Measurements from ENCODE around the gene BMAL1. TPM values are rescaled to one million over a fixed set of nuclear protein-coding genes. Genes with fewer than 3 reads are reported as not detected.

BMAL1 gene
- total and polyA plus RNA-seq, 7 donors = 7.4 to 35.4 (median 28.2) TPM

DNA sequence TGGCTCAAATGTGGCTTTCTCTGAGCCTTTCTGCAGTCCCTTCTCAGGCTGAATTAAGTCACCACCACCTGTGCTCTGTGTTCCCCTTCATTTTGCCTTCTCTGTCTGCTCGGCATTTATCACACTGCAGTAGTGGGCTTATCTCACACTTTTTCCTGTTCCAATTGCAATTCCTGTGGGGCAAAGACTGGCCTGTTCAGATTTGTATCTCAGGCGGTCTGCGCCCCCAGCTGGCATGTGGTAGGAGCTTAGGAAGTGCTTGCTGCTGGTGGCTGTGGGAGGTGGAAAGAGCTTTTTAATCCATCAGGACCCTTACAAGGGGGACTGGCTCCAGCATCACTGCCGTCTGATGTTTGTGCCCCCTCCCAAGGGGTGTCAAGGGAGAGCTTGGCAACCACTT, 21.2 kb downstream of the BMAL1 start:
- Histone ChIP-seq H3K4me1 (peaks cover 95% of the 10 kb centered on the region), H3K27ac (no peak overlapping the region), H3K36me3 (ENCODE audit: insufficient read depth in 1 of 2, low read depth in 1 of 2) (no peaks in the 10 kb centered on the region), H3K9me3 (no peaks in the 10 kb centered on the region), H3K27me3 (ENCODE audit: insufficient read depth in 3 of 3, low read length in 2 of 3) (no peaks in the 10 kb centered on the region), H3K4me3 (no peak overlapping the region)
- ATAC-seq = no peak
- no peak for DNase-seq
- TF ChIP-seq, protein P1, sequence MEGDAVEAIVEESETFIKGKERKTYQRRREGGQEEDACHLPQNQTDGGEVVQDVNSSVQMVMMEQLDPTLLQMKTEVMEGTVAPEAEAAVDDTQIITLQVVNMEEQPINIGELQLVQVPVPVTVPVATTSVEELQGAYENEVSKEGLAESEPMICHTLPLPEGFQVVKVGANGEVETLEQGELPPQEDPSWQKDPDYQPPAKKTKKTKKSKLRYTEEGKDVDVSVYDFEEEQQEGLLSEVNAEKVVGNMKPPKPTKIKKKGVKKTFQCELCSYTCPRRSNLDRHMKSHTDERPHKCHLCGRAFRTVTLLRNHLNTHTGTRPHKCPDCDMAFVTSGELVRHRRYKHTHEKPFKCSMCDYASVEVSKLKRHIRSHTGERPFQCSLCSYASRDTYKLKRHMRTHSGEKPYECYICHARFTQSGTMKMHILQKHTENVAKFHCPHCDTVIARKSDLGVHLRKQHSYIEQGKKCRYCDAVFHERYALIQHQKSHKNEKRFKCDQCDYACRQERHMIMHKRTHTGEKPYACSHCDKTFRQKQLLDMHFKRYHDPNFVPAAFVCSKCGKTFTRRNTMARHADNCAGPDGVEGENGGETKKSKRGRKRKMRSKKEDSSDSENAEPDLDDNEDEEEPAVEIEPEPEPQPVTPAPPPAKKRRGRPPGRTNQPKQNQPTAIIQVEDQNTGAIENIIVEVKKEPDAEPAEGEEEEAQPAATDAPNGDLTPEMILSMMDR (IDR thresholded peaks at IDR 0.05) = no peak
- intact Hi-C loops (cut with DNase I) = loop anchor here in 1 of 2 donors (5.0 kb wide), 1 partner anchor 34 kb away; no protein-coding TSS in a partner anchor
- WGBS, 3 donors = 61 to 80% (median 66%) methylated on average over 4 of the region's 4 CpGs

GRCh38 chr11:13301522-13301921, 23.9 kb downstream of the BMAL1 start:
- H3K27ac ChIP-seq = peak overlapping the region; percentile 86
- peaks cover 94% of the 10 kb centered on the region for H3K4me1 ChIP-seq
- TF ChIP-seq, protein P1 (IDR thresholded peaks at IDR 0.05) = no peak
- ATAC-seq = peak in 3 of 4 donors; percentile 33 to 61 (median 53)
- H3K27me3 ChIP-seq (ENCODE audit: insufficient read depth in 3 of 3, low read length in 2 of 3) = no peaks in the 10 kb centered on the region
- no peak overlapping the region for H3K4me3 ChIP-seq
- no peak for DNase-seq
- no peaks in the 10 kb centered on the region for H3K9me3 ChIP-seq
- intact Hi-C loops (cut with DNase I) = no loop called here
- H3K36me3 ChIP-seq (ENCODE audit: insufficient read depth in 1 of 2, low read depth in 1 of 2) = no peaks in the 10 kb centered on the region

- no peak for DNase-seq
- Histone ChIP-seq H3K4me3 (no peak overlapping the region), H3K4me1 (peaks cover 95% of the 10 kb centered on the region), H3K9me3 (no peaks in the 10 kb centered on the region), H3K36me3 (ENCODE audit: insufficient read depth in 1 of 2, low read depth in 1 of 2) (no peaks in the 10 kb centered on the region), H3K27me3 (ENCODE audit: insufficient read depth in 3 of 3, low read length in 2 of 3) (no peaks in the 10 kb centered on the region), H3K27ac (peak overlapping the region; percentile 86)
- 64 to 87% (median 71%) methylated on average over 8 of the region's 8 CpGs for WGBS, 3 donors
- no peak for ATAC-seq
- TF ChIP-seq, protein P1 (IDR thresholded peaks at IDR 0.05) = no peak
- intact Hi-C loops (cut with DNase I) = loop anchor here in 1 of 2 donors (2.0 kb wide), 1 partner anchor 18 kb away; no protein-coding TSS in a partner anchor
Observed at GRCh38 chr11:13302420-13302958, 24.9 kb downstream of the BMAL1 start.

DNA sequence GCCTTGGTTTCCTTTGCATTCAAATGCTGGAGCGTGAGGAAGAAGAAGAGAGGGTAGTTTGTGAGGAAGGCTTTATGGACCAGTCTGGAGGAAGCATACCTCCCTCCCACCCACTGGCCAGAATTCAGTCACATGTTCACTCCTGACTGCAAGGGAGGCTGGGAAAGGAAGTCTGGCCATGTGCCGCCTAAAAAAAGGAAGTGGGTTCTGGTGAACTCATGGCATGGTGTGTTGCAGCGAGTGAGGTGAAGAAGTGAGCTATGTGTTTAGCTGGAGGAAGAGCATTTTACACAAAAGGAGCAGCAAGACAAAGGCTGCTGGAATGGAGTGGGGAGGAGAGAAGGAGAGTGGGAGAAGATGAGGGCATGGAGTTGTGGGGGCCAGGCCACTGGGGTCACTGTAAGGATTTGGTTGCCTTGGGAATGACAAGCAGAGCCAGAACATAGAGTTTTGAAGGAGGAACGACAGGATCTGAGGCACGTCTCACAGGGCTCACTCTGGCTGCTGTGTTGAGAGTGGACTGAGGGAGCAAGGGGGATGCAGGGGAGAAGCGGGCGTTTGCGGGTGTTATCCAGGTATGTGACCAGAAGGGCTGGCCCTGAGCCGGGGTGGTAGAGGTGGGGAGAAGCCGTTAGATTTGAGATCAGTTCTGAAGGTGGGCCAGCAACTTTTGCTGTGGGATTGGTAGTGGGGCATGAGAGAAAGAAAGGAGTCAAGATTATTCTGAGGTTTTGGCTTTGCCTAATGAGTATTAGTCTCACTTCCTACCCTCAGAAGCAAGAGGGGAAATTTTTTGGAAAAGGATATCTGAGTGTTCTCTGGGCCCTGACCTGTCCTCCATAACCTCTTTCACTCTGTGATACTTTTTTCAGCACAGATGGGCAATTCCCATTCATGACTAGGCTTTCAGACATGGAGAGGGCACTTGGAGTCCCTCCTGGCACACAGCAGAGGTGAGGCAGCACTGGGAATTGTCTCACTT, 26.4 kb downstream of the BMAL1 start:
- WGBS, 3 donors = 78 to 86% (median 81%) methylated on average over 10 of the region's 10 CpGs
- peak overlapping the region; percentile 86 for H3K27ac ChIP-seq
- no peak overlapping the region for H3K4me3 ChIP-seq
- no peaks in the 10 kb centered on the region for H3K9me3 ChIP-seq
- peaks cover 91% of the 10 kb centered on the region for H3K4me1 ChIP-seq
- no peak for DNase-seq
- peak in 3 of 4 donors; percentile 17 to 32 (median 23) for ATAC-seq
- no peaks in the 10 kb centered on the region for H3K27me3 ChIP-seq (ENCODE audit: insufficient read depth in 3 of 3, low read length in 2 of 3)
- TF ChIP-seq, protein P1 (IDR thresholded peaks at IDR 0.05) = no peak
- no peaks in the 10 kb centered on the region for H3K36me3 ChIP-seq (ENCODE audit: insufficient read depth in 1 of 2, low read depth in 1 of 2)
- intact Hi-C loops (cut with DNase I) = loop anchor here in 1 of 2 donors (2.0 kb wide), 1 partner anchor 19 kb away; no protein-coding TSS in a partner anchor
